ENCODE measurements around the gene SLC35D2.

SLC35D2 gene

DNA sequence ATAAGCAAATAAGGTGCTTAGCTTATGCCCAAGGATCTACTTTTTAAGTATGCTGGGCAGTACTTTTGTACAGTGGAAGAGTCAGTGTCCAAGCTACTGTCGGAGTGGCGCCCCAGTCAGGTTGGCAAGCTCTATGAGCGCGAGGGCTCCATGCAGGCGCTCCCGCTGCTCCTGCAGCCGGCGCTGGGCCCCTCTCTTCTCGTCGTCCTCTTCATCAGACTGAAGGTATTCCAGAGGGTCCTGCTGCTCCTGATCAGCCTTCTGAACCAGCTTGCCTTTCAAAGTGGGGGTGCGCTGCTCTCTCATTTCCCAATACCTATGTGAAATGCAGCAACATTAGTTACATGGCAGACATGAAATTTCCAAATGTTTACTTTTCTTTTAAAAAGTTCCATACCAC, 4.6 kb upstream of the SLC35D2 start:
- no peak overlapping the region for H3K4me3 ChIP-seq (ENCODE audit: low read depth, low read length)
- no peak for DNase-seq (ENCODE audit: low read depth)
- no peak for TF ChIP-seq CTCF (IDR thresholded peaks at IDR 0.05; ENCODE audit: control insufficient read depth, extremely low read depth, insufficient read depth)

GRCh38 chr9:96386157-96386556, 2.6 kb upstream of the SLC35D2 start:
- no peak overlapping the region for H3K4me3 ChIP-seq (ENCODE audit: low read depth, low read length)
- DNase-seq (ENCODE audit: low read depth) = no peak
- no peak for TF ChIP-seq CTCF (IDR thresholded peaks at IDR 0.05; ENCODE audit: control insufficient read depth, extremely low read depth, insufficient read depth)

DNA sequence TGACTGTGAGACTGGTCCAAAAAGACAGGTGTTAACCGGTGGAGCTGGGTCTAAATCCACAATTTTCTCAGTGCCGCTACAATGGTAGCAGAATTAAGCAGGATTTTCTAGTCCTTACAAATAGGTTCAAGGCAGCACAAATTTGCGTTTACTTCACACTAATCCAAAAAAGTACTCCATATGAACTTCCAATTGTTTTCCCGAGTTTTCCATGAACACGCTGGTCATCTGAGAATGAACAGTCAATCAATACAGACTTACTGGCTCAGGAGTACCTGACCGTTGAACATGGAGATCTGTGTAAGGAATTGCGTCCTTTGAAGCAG, 709 bp downstream of the SLC35D2 start:
- H3K4me3 ChIP-seq (ENCODE audit: low read depth, low read length) = peak overlapping the region; percentile 65
- DNase-seq (ENCODE audit: low read depth) = no peak
- no peak for TF ChIP-seq CTCF (IDR thresholded peaks at IDR 0.05; ENCODE audit: control insufficient read depth, extremely low read depth, insufficient read depth)

- H3K4me3 ChIP-seq (ENCODE audit: low read depth, low read length) = no peak overlapping the region
- DNase-seq (ENCODE audit: low read depth) = no peak
- no peak for TF ChIP-seq CTCF (IDR thresholded peaks at IDR 0.05; ENCODE audit: control insufficient read depth, extremely low read depth, insufficient read depth)
Observed at GRCh38 chr9:96382175-96382574, 1.3 kb downstream of the SLC35D2 start.

GRCh38 chr9:96381696-96382095, 1.8 kb downstream of the SLC35D2 start:
- H3K4me3 ChIP-seq (ENCODE audit: low read depth, low read length) = no peak overlapping the region
- no peak for TF ChIP-seq CTCF (IDR thresholded peaks at IDR 0.05; ENCODE audit: control insufficient read depth, extremely low read depth, insufficient read depth)
- DNase-seq (ENCODE audit: low read depth) = no peak

- no peak for DNase-seq (ENCODE audit: low read depth)
- no peak overlapping the region for H3K4me3 ChIP-seq (ENCODE audit: low read depth, low read length)
- TF ChIP-seq CTCF (IDR thresholded peaks at IDR 0.05; ENCODE audit: control insufficient read depth, extremely low read depth, insufficient read depth) = no peak
Observed at GRCh38 chr9:96381125-96381524, 2.4 kb downstream of the SLC35D2 start.

DNA sequence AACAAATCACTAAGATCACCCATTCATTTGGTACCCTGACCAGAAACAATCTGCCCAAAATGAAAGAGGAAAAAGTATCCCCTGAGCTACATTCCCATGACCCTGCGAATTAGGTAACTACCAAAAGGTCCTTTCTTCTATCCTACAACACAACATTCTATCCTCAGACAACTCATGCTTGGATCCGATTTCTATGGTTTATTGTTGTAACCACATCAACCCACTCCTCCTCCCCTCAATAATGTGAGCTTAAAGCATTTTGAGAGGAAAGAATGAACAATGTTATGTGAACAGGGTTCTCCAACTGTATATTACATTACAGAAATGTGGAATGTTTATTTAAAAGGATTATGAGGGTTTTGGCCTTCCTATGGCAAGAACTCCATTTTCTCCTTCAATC, 4.0 kb downstream of the SLC35D2 start:
- DNase-seq (ENCODE audit: low read depth) = no peak
- H3K4me3 ChIP-seq (ENCODE audit: low read depth, low read length) = no peak overlapping the region
- TF ChIP-seq CTCF (IDR thresholded peaks at IDR 0.05; ENCODE audit: control insufficient read depth, extremely low read depth, insufficient read depth) = no peak

Data from LNCaP clone FGC (cell line).